ENCODE results near the gene CHRNA7.
A peak's percentile ranks its signal among the peaks of the same experiment; 100 is the strongest.

CHRNA7 gene

GRCh38 chr15:32029862-32030781, at the start of gene CHRNA7:
Gene CHRNA7 (plus strand): TSS chr15:32030515. CDS start chr15:32030595, 80 bp downstream.
- no peak for DNase-seq

GRCh38 chr15:31985607-31986006, 44.7 kb upstream of the CHRNA7 start:
- DNase-seq, result no peak

GRCh38 chr15:31993062-31993461, 37.3 kb upstream of the CHRNA7 start:
- DNase-seq, result no peak

- DNase-seq, result no peak
Observed at GRCh38 chr15:31997711-31998110, 32.6 kb upstream of the CHRNA7 start.

- no peak for DNase-seq
Observed at GRCh38 chr15:32003558-32003957, 26.8 kb upstream of the CHRNA7 start.

GRCh38 chr15:32004249-32004648, 26.1 kb upstream of the CHRNA7 start:
- DNase-seq, result no peak

GRCh38 chr15:32007355-32007960, 22.9 kb upstream of the CHRNA7 start:
- DNase-seq, result no peak

- no peak for DNase-seq
Observed at GRCh38 chr15:32014953-32015352, 15.4 kb upstream of the CHRNA7 start.

GRCh38 chr15:32020156-32020555, 10.2 kb upstream of the CHRNA7 start:
- no peak for DNase-seq

GRCh38 chr15:32028921-32029320, 1.4 kb upstream of the CHRNA7 start:
- DNase-seq, result peak; percentile 98

- peak; percentile 88 for DNase-seq
Observed at GRCh38 chr15:32029409-32029861, 880 bp upstream of the CHRNA7 start.

GRCh38 chr15:32030795-32031194, 480 bp downstream of the CHRNA7 start:
- DNase-seq, result no peak

GRCh38 chr15:32033186-32033890, 3.0 kb downstream of the CHRNA7 start:
- no peak for DNase-seq

GRCh38 chr15:32034106-32034505, 3.8 kb downstream of the CHRNA7 start:
- DNase-seq, result no peak

- DNase-seq, result no peak
Observed at GRCh38 chr15:32035285-32035684, 5.0 kb downstream of the CHRNA7 start.

- no peak for DNase-seq
Observed at GRCh38 chr15:32036971-32037370, 6.7 kb downstream of the CHRNA7 start.

- no peak for DNase-seq
Observed at GRCh38 chr15:32041294-32041693, 11.0 kb downstream of the CHRNA7 start.

GRCh38 chr15:32042269-32042972, 12.1 kb downstream of the CHRNA7 start:
- DNase-seq, result no peak

- no peak for DNase-seq
Observed at GRCh38 chr15:32053719-32054118, 23.4 kb downstream of the CHRNA7 start.

- DNase-seq, result no peak
Observed at GRCh38 chr15:32057876-32058425, 27.6 kb downstream of the CHRNA7 start.

GRCh38 chr15:32060706-32061105, 30.4 kb downstream of the CHRNA7 start:
- no peak for DNase-seq

GRCh38 chr15:32067115-32067514, 36.8 kb downstream of the CHRNA7 start:
- DNase-seq, result no peak
